ENCODE data around the gene KRTAP1-5. TPM values are rescaled to one million over a fixed set of nuclear protein-coding genes. Genes with fewer than 3 reads are reported as not detected.

KRTAP1-5 gene
- total RNA-seq, 4 donors from 2014 or later: not detected

- H3K27me3 ChIP-seq: no peaks in the 10 kb centered on the region
- TF ChIP-seq POLR2A (IDR thresholded peaks at IDR 0.05): no peak
- TF ChIP-seq, protein P1, sequence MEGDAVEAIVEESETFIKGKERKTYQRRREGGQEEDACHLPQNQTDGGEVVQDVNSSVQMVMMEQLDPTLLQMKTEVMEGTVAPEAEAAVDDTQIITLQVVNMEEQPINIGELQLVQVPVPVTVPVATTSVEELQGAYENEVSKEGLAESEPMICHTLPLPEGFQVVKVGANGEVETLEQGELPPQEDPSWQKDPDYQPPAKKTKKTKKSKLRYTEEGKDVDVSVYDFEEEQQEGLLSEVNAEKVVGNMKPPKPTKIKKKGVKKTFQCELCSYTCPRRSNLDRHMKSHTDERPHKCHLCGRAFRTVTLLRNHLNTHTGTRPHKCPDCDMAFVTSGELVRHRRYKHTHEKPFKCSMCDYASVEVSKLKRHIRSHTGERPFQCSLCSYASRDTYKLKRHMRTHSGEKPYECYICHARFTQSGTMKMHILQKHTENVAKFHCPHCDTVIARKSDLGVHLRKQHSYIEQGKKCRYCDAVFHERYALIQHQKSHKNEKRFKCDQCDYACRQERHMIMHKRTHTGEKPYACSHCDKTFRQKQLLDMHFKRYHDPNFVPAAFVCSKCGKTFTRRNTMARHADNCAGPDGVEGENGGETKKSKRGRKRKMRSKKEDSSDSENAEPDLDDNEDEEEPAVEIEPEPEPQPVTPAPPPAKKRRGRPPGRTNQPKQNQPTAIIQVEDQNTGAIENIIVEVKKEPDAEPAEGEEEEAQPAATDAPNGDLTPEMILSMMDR (IDR thresholded peaks at IDR 0.05): no peak
- H3K4me1 ChIP-seq: no peaks in the 10 kb centered on the region
- no peaks in the 10 kb centered on the region for H3K36me3 ChIP-seq
- H3K27ac ChIP-seq: no peak overlapping the region
- intact Hi-C loops (cut with DNase I): no loop called here
- H3K9me3 ChIP-seq: no peaks in the 10 kb centered on the region
- WGBS, 2 donors: 93 to 96% methylated on average over 2 of the region's 2 CpGs
- DNase-seq: no peak
- no peak overlapping the region for H3K4me3 ChIP-seq (replicated peaks in 1 of 3)
These were observed 33.9 kb downstream of the KRTAP1-5 start for GRCh38 chr17:40993084-40993483.

DNA sequence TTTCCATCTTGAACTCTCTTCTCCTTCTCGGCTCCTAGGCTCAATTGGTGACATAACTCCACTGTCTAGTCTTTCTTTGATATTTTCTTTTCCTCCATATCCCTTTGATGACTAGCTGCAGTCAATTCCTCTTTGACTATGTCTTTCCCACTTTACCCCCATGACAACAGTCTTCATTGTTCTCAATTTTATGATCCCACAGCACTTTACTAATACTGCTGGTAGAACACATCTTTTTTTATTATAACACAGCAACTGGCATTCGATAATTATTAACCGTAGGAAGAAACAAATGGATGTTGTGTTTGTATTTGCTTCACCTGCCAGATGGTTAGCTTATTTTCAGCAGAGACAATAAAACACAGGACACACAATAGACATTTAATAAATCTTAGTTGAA, 34.3 kb downstream of the KRTAP1-5 start:
- Histone ChIP-seq H3K36me3 (no peaks in the 10 kb centered on the region), H3K4me1 (no peaks in the 10 kb centered on the region), H3K27ac (no peak overlapping the region), H3K27me3 (no peaks in the 10 kb centered on the region), H3K9me3 (no peaks in the 10 kb centered on the region), H3K4me3 (replicated peaks in 1 of 3) (no peak overlapping the region)
- 89 to 92% methylated on average over 3 of the region's 3 CpGs for WGBS, 2 donors
- intact Hi-C loops (cut with DNase I): no loop called here
- TF ChIP-seq POLR2A (IDR thresholded peaks at IDR 0.05): no peak
- TF ChIP-seq, protein P1 (IDR thresholded peaks at IDR 0.05): no peak
- no peak for DNase-seq

DNA sequence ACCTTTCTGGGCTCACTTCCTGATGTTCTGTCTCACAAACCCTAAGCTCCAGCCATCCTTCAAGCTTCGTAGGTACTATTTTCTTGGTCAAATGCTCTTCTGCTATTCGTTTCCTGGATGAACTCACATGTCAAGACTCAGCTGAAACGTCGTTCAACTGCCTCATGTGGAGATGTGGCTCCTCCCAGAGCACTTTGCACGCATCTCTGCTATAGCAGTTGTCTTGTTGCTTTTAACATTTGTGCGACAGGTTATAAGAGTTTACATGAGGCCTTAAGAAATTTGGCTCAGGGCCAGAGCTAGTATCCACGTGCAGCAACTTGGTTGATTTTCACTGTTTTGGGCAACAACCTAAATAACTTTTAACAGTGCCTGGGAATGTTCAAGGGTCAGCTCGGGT, 40.1 kb downstream of the KRTAP1-5 start:
- Histone ChIP-seq H3K27ac (no peak overlapping the region), H3K4me1 (no peaks in the 10 kb centered on the region), H3K9me3 (no peaks in the 10 kb centered on the region), H3K4me3 (replicated peaks in 1 of 3) (no peak overlapping the region), H3K27me3 (no peaks in the 10 kb centered on the region), H3K36me3 (no peaks in the 10 kb centered on the region)
- WGBS, 2 donors: 47 to 48% methylated on average over 8 of the region's 8 CpGs
- no peak for DNase-seq
- intact Hi-C loops (cut with DNase I): no loop called here
- no peak for TF ChIP-seq POLR2A (IDR thresholded peaks at IDR 0.05)
- TF ChIP-seq, protein P1 (IDR thresholded peaks at IDR 0.05): no peak

DNA sequence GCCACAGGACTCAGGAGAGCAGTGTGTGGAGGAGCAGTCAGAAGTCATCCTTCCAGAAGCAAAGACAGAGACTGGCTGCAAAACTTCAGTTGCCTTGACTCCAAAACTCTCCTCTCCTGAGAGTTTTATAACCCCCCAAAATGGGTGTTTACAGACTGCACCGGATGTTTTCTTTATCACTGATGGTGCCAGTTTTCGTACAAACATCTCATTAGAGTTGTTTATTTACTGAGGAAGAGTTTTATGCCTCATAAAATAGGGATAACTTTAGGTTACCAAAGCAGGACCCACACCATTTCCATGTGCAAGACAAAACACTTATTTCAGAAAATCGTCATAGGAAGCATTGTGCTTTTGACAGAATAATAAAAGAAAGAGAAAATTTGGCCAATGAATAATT, 42.8 kb downstream of the KRTAP1-5 start, which contains the start of gene KRT40:
Gene KRT40, minus strand, starts transcription at position 101 of the 400 bp plus-strand sequence. Its CDS starts 53 bp downstream, at position 48.
- Histone ChIP-seq H3K4me1 (no peaks in the 10 kb centered on the region), H3K36me3 (no peaks in the 10 kb centered on the region), H3K27me3 (no peaks in the 10 kb centered on the region), H3K9me3 (no peaks in the 10 kb centered on the region), H3K4me3 (replicated peaks in 1 of 3) (no peak within 1 kb of the TSS), H3K27ac (no peak within 1 kb of the TSS)
- intact Hi-C loops (cut with DNase I): no loop called here
- 69 to 77% methylated on average over 3 of the region's 3 CpGs for WGBS, 2 donors
- TF ChIP-seq, protein P1 (IDR thresholded peaks at IDR 0.05): no peak
- no peak for TF ChIP-seq POLR2A (IDR thresholded peaks at IDR 0.05)
- DNase-seq: no peak

DNA sequence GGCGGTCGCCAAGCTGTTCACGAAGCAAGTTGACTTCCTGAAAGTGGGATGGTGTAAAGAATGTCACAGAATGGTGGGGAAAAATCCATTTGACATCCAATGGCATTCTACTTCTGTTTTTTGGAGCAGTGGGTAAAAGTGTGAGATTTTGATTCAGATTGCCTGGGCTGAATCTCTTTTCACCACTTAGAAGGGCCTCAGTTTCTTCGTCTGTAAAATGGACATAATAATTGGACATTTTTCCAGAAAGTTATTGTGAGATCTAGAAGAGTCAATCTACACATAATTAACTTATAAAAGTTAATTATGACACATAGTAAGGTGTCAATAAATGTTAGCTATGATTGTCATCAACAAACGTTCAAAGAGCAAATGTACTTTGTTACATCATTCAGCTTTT, 45.9 kb downstream of the KRTAP1-5 start:
- Histone ChIP-seq H3K36me3 (no peaks in the 10 kb centered on the region), H3K27me3 (no peaks in the 10 kb centered on the region), H3K4me3 (replicated peaks in 1 of 3) (no peak overlapping the region), H3K9me3 (no peaks in the 10 kb centered on the region), H3K4me1 (no peaks in the 10 kb centered on the region), H3K27ac (no peak overlapping the region)
- no peak for DNase-seq
- intact Hi-C loops (cut with DNase I): no loop called here
- WGBS, 2 donors: 51 to 64% methylated on average over 5 of the region's 5 CpGs
- TF ChIP-seq POLR2A (IDR thresholded peaks at IDR 0.05): no peak

- no peak for DNase-seq
- H3K4me3 ChIP-seq (replicated peaks in 1 of 3): no peak overlapping the region
- no peaks in the 10 kb centered on the region for H3K4me1 ChIP-seq
- no peaks in the 10 kb centered on the region for H3K9me3 ChIP-seq
- 42 to 44% methylated on average over 8 of the region's 8 CpGs for WGBS, 2 donors
- no peaks in the 10 kb centered on the region for H3K27me3 ChIP-seq
- H3K36me3 ChIP-seq: no peaks in the 10 kb centered on the region
- TF ChIP-seq POLR2A (IDR thresholded peaks at IDR 0.05): no peak
- TF ChIP-seq, protein P1 (IDR thresholded peaks at IDR 0.05): no peak
- H3K27ac ChIP-seq: no peak overlapping the region
- intact Hi-C loops (cut with DNase I): no loop called here
These were observed 46.4 kb downstream of the KRTAP1-5 start for GRCh38 chr17:40980596-40980995.
